MG63 (cell line): ENCODE results near the gene MCUB. TPM values are rescaled to one million over a fixed set of nuclear protein-coding genes. Genes with fewer than 3 reads are reported as not detected.

Experiments used
- DNase-seq: peaks from one replicate; pipeline ENCODE4 v3.0.0-alpha.2; 2020
- H3K27me3 ChIP-seq: fragments of 250-450 bp; sonication (Bioruptor Pico); 2 replicates; pipeline ENCODE4 v1.5.1; 2020; ENCODE audit warnings: mild to moderate bottlenecking, moderate library complexity
- H3K36me3 ChIP-seq: fragments of 250-450 bp; sonication (Bioruptor Pico); 2 replicates; pipeline ENCODE4 v1.5.1; 2020; ENCODE audit warnings: mild to moderate bottlenecking, moderate library complexity
- H3K4me3 ChIP-seq: fragments of 250-450 bp; sonication (Bioruptor Pico); 2 replicates; pipeline ENCODE4 v1.5.1; 2020; ENCODE audit warnings: mild to moderate bottlenecking, moderate library complexity
- H3K9me3 ChIP-seq: fragments of 250-450 bp; sonication (Bioruptor Pico); 2 replicates; pipeline ENCODE4 v1.5.1; 2020; ENCODE audit warnings: mild to moderate bottlenecking, moderate library complexity
- total RNA-seq: library from RNA; depleted of rRNA; stranded (reverse); fragments of >200 nt; shearing (Covaris generic); gene quantifications from 2 replicates; pipeline ENCODE4 v1.2.3, GENCODE V29; 2014; ENCODE audit warnings: low replicate concordance; rRNA removed

The MCUB gene
- total RNA-seq, 1 experiment from 2014 or later: 15.0 TPM

DNA sequence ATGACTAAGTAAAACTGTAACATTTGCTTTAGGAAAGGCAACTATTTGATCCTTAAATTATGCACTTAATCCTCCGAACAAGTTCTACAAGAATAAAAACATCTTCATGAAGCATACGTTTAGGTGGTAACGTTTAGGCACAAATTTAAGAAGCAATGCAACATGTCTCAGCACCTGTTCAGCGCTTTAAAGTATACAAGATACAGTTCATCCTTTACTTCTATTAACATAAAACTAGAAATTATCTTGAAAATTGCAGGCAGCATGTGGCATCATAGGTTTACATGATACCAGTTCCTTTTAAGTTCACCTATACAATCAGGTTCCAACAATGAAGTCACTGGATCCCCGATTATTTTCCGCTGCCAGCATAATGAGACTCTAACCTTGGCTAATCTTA, 168.3 kb downstream of the MCUB start:
- Histone ChIP-seq H3K9me3 (no peaks in the 10 kb centered on the region), H3K27me3 (no peaks in the 10 kb centered on the region), H3K36me3 (no peaks in the 10 kb centered on the region), H3K4me3 (no peak overlapping the region; the same call in 1 of the 2 replicates)
- no peak for DNase-seq

DNA sequence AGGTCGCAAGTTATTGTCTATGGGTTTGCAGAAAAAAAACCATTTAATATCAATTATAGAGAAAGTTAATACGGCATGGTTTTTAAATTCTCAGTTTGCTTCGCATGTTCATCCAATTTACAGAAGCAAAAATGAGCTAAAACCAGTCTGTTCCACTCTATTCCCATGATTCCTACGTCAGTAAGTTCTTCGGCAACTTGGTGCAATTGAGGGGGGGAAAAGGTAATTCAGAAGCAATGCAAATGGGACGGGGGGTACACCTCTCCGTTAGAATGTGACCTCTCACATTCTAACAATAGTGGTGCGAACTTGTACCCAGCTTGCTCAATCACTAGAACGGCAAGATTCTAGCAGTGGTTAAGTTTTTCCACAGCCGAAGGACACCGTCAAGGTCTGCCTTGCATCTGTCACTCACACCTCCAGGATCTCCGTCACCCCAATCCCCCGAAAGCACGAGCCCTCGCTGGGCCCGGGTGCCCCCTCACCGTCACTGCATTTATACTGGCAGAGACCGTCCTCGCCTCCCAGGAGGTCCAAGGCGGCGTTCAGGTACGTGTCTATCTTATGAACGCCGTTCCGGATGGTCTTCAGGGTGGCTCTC, 169.2 kb downstream of the MCUB start:
- Histone ChIP-seq H3K27me3 (no peaks in the 10 kb centered on the region), H3K4me3 (peak overlapping the region; percentile 73), H3K9me3 (no peaks in the 10 kb centered on the region), H3K36me3 (no peaks in the 10 kb centered on the region)
- no peak for DNase-seq

DNA sequence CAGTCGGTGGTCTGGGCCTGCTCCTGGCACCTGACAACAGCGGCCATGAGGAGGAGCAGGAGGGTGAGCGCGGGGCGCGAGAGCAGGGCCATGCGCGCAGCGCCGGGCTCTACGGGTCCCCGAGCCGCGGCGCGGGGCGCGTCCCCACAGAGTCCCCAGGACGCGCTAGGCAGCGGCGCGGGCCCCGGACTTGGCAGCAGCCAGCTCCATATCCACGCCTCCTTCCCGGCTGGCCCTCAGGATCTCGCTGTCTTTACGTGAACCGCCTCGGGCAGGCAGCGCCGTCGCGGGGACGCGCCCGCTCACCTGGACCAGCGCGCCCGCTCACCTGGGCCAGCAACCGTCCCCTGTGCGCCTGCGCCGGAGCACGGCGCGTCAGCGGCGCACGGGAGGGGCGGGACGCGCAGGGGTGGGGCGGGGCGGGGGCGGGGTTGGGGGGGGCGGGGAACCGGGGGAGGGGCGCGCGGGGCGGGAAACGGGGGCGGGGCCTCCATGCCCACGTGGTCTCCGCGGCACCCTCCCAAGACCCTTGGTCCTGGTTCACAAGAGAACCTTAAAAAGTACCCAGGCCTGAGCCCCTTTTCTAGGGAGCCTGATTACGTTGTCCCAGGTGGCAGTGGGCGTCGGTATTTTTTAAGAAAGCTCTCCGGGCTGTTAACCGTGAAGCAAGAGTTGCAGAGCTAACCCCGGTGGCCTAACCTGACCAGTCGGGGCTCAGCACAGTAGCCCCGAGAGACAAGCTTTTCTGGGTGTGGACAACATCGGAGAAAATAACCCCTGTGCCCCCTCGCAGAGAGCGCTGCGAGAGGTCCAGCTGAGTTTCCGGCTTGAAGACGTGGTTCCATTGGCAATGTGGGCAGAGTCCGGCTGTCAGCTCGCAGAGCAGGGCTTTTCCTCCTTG, 169.9 kb downstream of the MCUB start, which contains the start of gene PLA2G12A:
Gene PLA2G12A, minus strand, starts transcription at position 353 of the 901 bp plus-strand sequence. Its CDS starts 261 bp downstream, at position 92.
- no peaks in the 10 kb centered on the region for H3K9me3 ChIP-seq
- peak; percentile 49 for DNase-seq

GRCh38 chr4:109730619-109731545, 170.8 kb downstream of the MCUB start:
- DNase-seq: no peak
- Histone ChIP-seq H3K9me3 (no peaks in the 10 kb centered on the region), H3K27me3 (no peaks in the 10 kb centered on the region), H3K36me3 (no peaks in the 10 kb centered on the region), H3K4me3 (peak overlapping the region; percentile 73)

More for the DNA sequence above, 169.9 kb downstream of the MCUB start, which contains the start of gene PLA2G12A:
- no peaks in the 10 kb centered on the region for H3K27me3 ChIP-seq
- no peaks in the 10 kb centered on the region for H3K36me3 ChIP-seq
- H3K4me3 ChIP-seq: peak within 1 kb of the TSS; percentile 73

GRCh38 chr4:109733728-109734127, 173.7 kb downstream of the MCUB start:
- DNase-seq: no peak
- Histone ChIP-seq H3K27me3 (no peaks in the 10 kb centered on the region), H3K4me3 (no peak overlapping the region), H3K36me3 (no peaks in the 10 kb centered on the region), H3K9me3 (no peaks in the 10 kb centered on the region)

DNA sequence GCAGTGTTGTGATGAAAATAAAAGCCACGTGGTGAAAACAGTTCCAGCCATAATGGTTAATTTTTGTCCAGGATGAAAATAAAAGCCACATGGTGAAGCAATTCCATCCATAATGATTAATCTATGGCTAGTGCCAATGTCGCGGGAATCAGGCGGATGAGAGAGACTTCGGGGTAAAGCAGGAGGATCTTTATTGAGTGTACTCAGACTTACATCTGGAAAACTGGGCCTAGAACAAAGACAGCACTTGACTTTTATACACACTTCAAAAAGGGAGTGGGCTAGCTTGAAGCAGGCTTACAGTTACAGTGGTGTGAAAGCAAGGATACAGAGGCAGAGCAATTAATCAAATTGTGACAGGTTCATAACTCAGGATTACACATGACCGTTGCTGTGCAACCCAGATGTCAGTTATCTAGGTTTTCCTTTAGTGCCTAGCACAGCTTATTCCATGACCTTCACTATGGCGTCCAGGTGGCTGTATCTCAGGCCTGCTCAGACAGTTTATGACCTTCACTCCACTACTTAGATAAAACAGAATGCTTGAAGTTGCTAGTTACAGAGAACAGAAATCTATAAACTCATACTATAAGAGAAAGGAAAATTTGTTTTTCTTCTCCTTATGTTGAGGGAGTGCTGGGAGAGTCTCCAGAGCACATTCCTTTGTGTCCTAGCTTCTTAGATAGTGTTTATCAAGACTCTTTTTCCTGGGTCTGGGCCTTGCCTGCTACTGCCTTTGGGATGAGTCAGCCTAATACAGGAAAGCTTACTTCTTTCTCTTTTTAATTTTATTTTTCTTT, 175.7 kb downstream of the MCUB start:
- Histone ChIP-seq H3K27me3 (no peaks in the 10 kb centered on the region), H3K4me3 (no peak overlapping the region), H3K9me3 (no peaks in the 10 kb centered on the region), H3K36me3 (no peaks in the 10 kb centered on the region)
- no peak for DNase-seq

Other genes with a start within 250 kb of the MCUB start
- gene SEC24B, start 126.4 kb upstream of the MCUB start, total RNA-seq: 7.6 and 8.1 TPM in 2 replicates
- 16.1 and 22.7 TPM in 2 replicates for gene CASP6, start 143.2 kb downstream of the MCUB start, total RNA-seq
- 10.9 and 11.0 TPM in 2 replicates for gene PLA2G12A, start 169.8 kb downstream of the MCUB start, total RNA-seq
- not detected in 2 replicates for gene CFI, start 241.8 kb downstream of the MCUB start, total RNA-seq